Gastroesophageal sphincter (tissue), 3 donors: ENCODE results near the gene CLIP1.

Experiments
- EP300 ChIP-seq: sonication (generic); formaldehyde crosslinking; IDR thresholded peaks from one replicate; pipeline ENCODE4 v1.6.1; 2017; ENCODE audit warnings: antibody characterized with exemption, mild to moderate bottlenecking
- POLR2AphosphoS5 ChIP-seq: sonication (generic); formaldehyde crosslinking; IDR thresholded peaks from one replicate; pipeline ENCODE4 v1.6.1; 2017; ENCODE audit warnings: antibody characterized with exemption
- TF ChIP-seq, protein P1 (sequence below), 4 experiments: fragments of 200-600 bp in 2 of 4; fragments of 450-650 bp in 2 of 4; sonication (generic) in 1 of 4; IDR thresholded peaks; one replicate each; pipeline ENCODE4 v1.5.1; 2017 to 2019; ENCODE audit warnings: antibody characterized with exemption in 4 of 4, mild to moderate bottlenecking in 2 of 4, moderate library complexity in 2 of 4

GRCh38 chr12:122266230-122266901 lies 156.1 kb downstream of the CLIP1 start, which contains the start of gene VPS33A:
- TF ChIP-seq, protein P1, sequence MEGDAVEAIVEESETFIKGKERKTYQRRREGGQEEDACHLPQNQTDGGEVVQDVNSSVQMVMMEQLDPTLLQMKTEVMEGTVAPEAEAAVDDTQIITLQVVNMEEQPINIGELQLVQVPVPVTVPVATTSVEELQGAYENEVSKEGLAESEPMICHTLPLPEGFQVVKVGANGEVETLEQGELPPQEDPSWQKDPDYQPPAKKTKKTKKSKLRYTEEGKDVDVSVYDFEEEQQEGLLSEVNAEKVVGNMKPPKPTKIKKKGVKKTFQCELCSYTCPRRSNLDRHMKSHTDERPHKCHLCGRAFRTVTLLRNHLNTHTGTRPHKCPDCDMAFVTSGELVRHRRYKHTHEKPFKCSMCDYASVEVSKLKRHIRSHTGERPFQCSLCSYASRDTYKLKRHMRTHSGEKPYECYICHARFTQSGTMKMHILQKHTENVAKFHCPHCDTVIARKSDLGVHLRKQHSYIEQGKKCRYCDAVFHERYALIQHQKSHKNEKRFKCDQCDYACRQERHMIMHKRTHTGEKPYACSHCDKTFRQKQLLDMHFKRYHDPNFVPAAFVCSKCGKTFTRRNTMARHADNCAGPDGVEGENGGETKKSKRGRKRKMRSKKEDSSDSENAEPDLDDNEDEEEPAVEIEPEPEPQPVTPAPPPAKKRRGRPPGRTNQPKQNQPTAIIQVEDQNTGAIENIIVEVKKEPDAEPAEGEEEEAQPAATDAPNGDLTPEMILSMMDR (IDR thresholded peaks at IDR 0.05): peak in 1 of 4 experiments; percentile 12
- TF ChIP-seq EP300 (no peak), POLR2AphosphoS5 (peak; percentile 97)
